Endothelial cell of umbilical vein (primary cell): Measurements from ENCODE around the gene CASK. TPM values are rescaled to one million over a fixed set of nuclear protein-coding genes. Genes with fewer than 3 reads are reported as not detected.

Source experiments
- BruUV-seq: library from RNA; stranded (reverse); fragments of 400-500 nt; replicated peaks from 2 replicates; lab custom pipeline; 2021; lab: Mats Ljungman, UMichigan
- CTCF ChIA-PET: fragments of 300-600, 350-600 bp; sonication (Branson Sonifier 250); formaldehyde crosslinking; loops from one replicate; lab custom pipeline; 2021; ENCODE audit warnings: antibody characterized with exemption, inconsistent platforms; lab: Charles Lee
- POLR2A ChIA-PET: fragments of 300-600, 350-600 bp; sonication (Branson Sonifier 250); formaldehyde crosslinking; loops from one replicate; lab custom pipeline; 2021; ENCODE audit warnings: antibody characterized with exemption, inconsistent platforms; lab: Charles Lee
- DNase-seq: peaks from one replicate; pipeline ENCODE4 v3.0.0-alpha.2; 2011; ENCODE audit warnings: low read depth, low spot score
- FAIRE-seq: peaks from 2 replicates; lab custom pipeline; 2011; peaks lifted over from hg19 to GRCh38; lab: Jason Lieb, UNC
- H2AFZ ChIP-seq: 2 replicates; pipeline ENCODE4 v1.6.0; 2012; ENCODE audit warnings: low read depth, low read length, control low read depth, inconsistent platforms
- H3K27ac ChIP-seq: 2 replicates; pipeline ENCODE4 v1.5.1; 2011; ENCODE audit warnings: low read depth, mild to moderate bottlenecking, control low read depth, low read length, moderate library complexity; ENCODE audit not compliant: insufficient read depth
- H3K27me3 ChIP-seq, 2 experiments: 2 replicates each; pipeline versions ENCODE4 v1.6.0 to v1.6.1; 2011; ENCODE audit warnings: low read length in 2 of 2, mixed read lengths in 1 of 2; ENCODE audit not compliant: control insufficient read depth in 2 of 2, insufficient read depth in 2 of 2
- H3K36me3 ChIP-seq, 2 experiments: 2 replicates in 1 of 2; 3 replicates in 1 of 2; pipeline ENCODE4 v1.5.1; 2011; ENCODE audit warnings: low read length in 2 of 2, mild to moderate bottlenecking in 1 of 2, moderate library complexity in 1 of 2; ENCODE audit not compliant: control insufficient read depth in 2 of 2, insufficient read depth in 2 of 2; ENCODE audit errors: extremely low read depth in 1 of 2
- H3K4me1 ChIP-seq: 3 replicates; pipeline ENCODE4 v1.5.1; 2011; ENCODE audit warnings: mild to moderate bottlenecking, low read length; ENCODE audit not compliant: control insufficient read depth, insufficient read depth; ENCODE audit errors: extremely low read depth
- H3K4me2 ChIP-seq: 2 replicates; pipeline ENCODE4 v1.6.1; 2011; ENCODE audit warnings: low read length, control low read depth, mixed read lengths; ENCODE audit not compliant: insufficient read depth
- H3K4me3 ChIP-seq, 3 experiments: fragments of 200-600 bp in 1 of 3; sonication (generic), shearing (Covaris generic) in 1 of 3; replicated peaks in 1 of 3; 2 replicates each; pipeline ENCODE4 v1.5.1; 2011 to 2016; ENCODE audit warnings: control low read depth in 3 of 3, low read length in 3 of 3, mild to moderate bottlenecking in 2 of 3, inconsistent platforms in 1 of 3, low read depth in 1 of 3, moderate library complexity in 1 of 3; ENCODE audit not compliant: insufficient read depth in 1 of 3
- H3K79me2 ChIP-seq: 2 replicates; pipeline ENCODE4 v1.6.0; 2012; ENCODE audit warnings: low read length, inconsistent platforms; ENCODE audit not compliant: control insufficient read depth, insufficient read depth
- H3K9ac ChIP-seq: replicated peaks from 2 replicates; pipeline ENCODE3; 2011; ENCODE audit warnings: low read length, control low read depth; ENCODE audit not compliant: insufficient read depth; ENCODE audit errors: extremely low read depth
- H3K9me1 ChIP-seq: replicated peaks from 3 replicates; pipeline ENCODE4 v1.6.0; 2011; ENCODE audit warnings: mild to moderate bottlenecking, low read length; ENCODE audit not compliant: control insufficient read depth, insufficient read depth; ENCODE audit errors: extremely low read depth
- H3K9me3 ChIP-seq: replicated peaks from 2 replicates; pipeline ENCODE4 v1.5.1; 2012; ENCODE audit warnings: low read length, inconsistent platforms; ENCODE audit not compliant: control insufficient read depth, insufficient read depth
- H4K20me1 ChIP-seq: replicated peaks from 2 replicates; pipeline ENCODE3; 2011; ENCODE audit warnings: mild to moderate bottlenecking, low read length; ENCODE audit not compliant: control insufficient read depth, insufficient read depth; ENCODE audit errors: extremely low read depth
- CTCF ChIP-seq, 2 donors: IDR thresholded peaks; 1 replicate in 1 of 2; 2 replicates in 1 of 2; pipeline ENCODE4 v1.5.1; 2011; ENCODE audit warnings: low read length in 2 of 2, mild to moderate bottlenecking in 2 of 2, moderate library complexity in 2 of 2, control low read depth in 1 of 2, inconsistent platforms in 1 of 2, low read depth in 1 of 2; ENCODE audit not compliant: insufficient read depth in 1 of 2; ENCODE audit errors: extremely low read depth in 1 of 2
- EZH2 ChIP-seq: IDR thresholded peaks from 2 replicates; pipeline ENCODE4 v1.6.1; 2012; ENCODE audit warnings: borderline replicate concordance, low read depth, mild to moderate bottlenecking, moderate library complexity, low read length, inconsistent platforms; ENCODE audit not compliant: severe bottlenecking
- GATA2 ChIP-seq: IDR thresholded peaks from 2 replicates; pipeline ENCODE4 v1.7.0; 2011; ENCODE audit warnings: low read depth, mild to moderate bottlenecking, moderate library complexity, mixed read lengths, low read length; ENCODE audit not compliant: insufficient read length, insufficient read depth
- JUN ChIP-seq: IDR thresholded peaks from 2 replicates; pipeline ENCODE4 v1.6.1; 2011; ENCODE audit warnings: borderline replicate concordance, low read depth; ENCODE audit not compliant: insufficient read length, insufficient read depth
- MYC ChIP-seq: IDR thresholded peaks from one replicate; pipeline ENCODE4 v1.6.1; 2011; ENCODE audit warnings: mild to moderate bottlenecking, low read depth, low read length
- POLR2A ChIP-seq: IDR thresholded peaks from 2 replicates; pipeline ENCODE4 v1.6.1; 2012; ENCODE audit warnings: low read depth, mild to moderate bottlenecking, control low read depth, low read length
- POLR2AphosphoS5 ChIP-seq: IDR thresholded peaks from 2 replicates; pipeline ENCODE4 v1.6.1; 2012; ENCODE audit warnings: low read depth, mild to moderate bottlenecking, control low read depth, low read length, moderate library complexity; ENCODE audit not compliant: insufficient read depth
- dilution Hi-C: fragments of 300-500 bp; cut with MboI; formaldehyde crosslinking; loops from one replicate; pipeline ENCODE4 v1.15.0; 2019; ENCODE audit warnings: low sequenced_read_pairs; ENCODE audit not compliant: extremely low pct_ligation_motif_present
- intact Hi-C: fragments of 100-400 bp; cut with micrococcal nuclease; formaldehyde crosslinking; loops from one replicate; pipeline ENCODE4 v1.10.0; 2022
- polyA plus RNA-seq, 4 experiments: library from polyadenylated mRNA; depleted of rRNA in 3 of 4; stranded (reverse) in 3 of 4; unstranded in 1 of 4; fragments of >200 nt; gene quantifications; 2 replicates each; pipeline versions ENCODE4 v1.2.1 to v1.2.3, GENCODE V29; 2011 to 2012; ENCODE audit warnings: missing spikeins in 1 of 4
- total RNA-seq: library from RNA; stranded (reverse); gene quantifications from 2 replicates; pipeline ENCODE4 v1.2.3, GENCODE V29; 2021
- TF ChIP-seq, protein P1 (sequence below): IDR thresholded peaks from 2 replicates; pipeline ENCODE4 v1.6.1; 2011; ENCODE audit not compliant: insufficient read depth, insufficient read length

CASK gene
- total and polyA plus RNA-seq, 2 donors (not counting 3 experiments of a cell fraction or from before 2014, with no cell fraction given): 6.4 to 30.4 TPM

GRCh38 chrX:41721590-41721989 lies 201.8 kb downstream of the CASK start:
- Histone ChIP-seq H3K4me1 (no peaks in the 10 kb centered on the region), H3K36me3 (no peaks in the 10 kb centered on the region), H3K27ac (no peak overlapping the region), H3K27me3 (no peaks in the 10 kb centered on the region), H3K4me2 (no peak overlapping the region), H3K9me1 (no peaks in the 10 kb centered on the region), H3K4me3 (no peak overlapping the region), H3K9ac (no peak overlapping the region), H3K79me2 (no peaks in the 10 kb centered on the region), H4K20me1 (no peaks in the 10 kb centered on the region), H2AFZ (no peak overlapping the region), H3K9me3 (no peaks in the 10 kb centered on the region)
- ChIA-PET POLR2A (no interaction called here), CTCF (no interaction called here)
- intact Hi-C loops (no loop called here), dilution Hi-C loops (no loop called here)
- TF ChIP-seq POLR2AphosphoS5 (no peak), JUN (no peak), CTCF (IDR thresholded peaks at IDR 0.05; ENCODE audit: extremely low read depth in 1 of 2, insufficient read depth in 1 of 2, low read depth in 1 of 2, low read length in 2 of 2) (no peak), POLR2A (no peak), MYC (no peak), EZH2 (no peak), GATA2 (no peak)
- TF ChIP-seq, protein P1, sequence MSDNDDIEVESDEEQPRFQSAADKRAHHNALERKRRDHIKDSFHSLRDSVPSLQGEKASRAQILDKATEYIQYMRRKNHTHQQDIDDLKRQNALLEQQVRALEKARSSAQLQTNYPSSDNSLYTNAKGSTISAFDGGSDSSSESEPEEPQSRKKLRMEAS: no peak
- BruUV-seq: no TSS peak
- FAIRE-seq (no peak), DNase-seq (no peak)
